ENCODE results near the gene DPF3. TPM values are rescaled to one million over a fixed set of nuclear protein-coding genes. Genes with fewer than 3 reads are reported as not detected.

The DPF3 gene
- total RNA-seq, 1 donor from 2014 or later, result 1.3 TPM

DNA sequence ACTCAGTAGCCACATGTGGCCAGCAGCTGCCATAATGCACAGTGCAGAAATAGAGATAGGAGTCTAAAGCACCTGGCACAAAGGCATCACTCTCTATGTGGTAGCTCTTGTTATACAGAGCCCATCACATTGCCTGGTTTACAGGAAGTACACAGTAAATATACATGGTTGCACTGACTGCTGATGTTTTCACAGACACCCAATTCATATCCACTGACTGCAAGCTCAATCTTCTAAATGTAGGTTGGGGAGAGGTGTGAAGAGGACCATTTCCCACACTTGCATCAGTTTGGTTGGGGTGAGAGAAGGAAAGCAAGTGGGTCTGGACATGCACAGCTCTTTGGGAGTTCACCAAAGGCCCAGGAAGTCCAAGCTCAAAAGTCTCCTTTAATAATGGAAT is 172.8 kb downstream of the DPF3 start:
- TF ChIP-seq CTCF (conservative IDR thresholded peaks at IDR 0.05), result no peak
- no peaks in the 10 kb centered on the region for H3K36me3 Mint-ChIP-seq (ENCODE audit: low read depth)

GRCh38 chr14:72717220-72717619 is 176.7 kb downstream of the DPF3 start:
- Mint-ChIP-seq H3K36me3 (ENCODE audit: low read depth) (no peaks in the 10 kb centered on the region), H3K27me3 (ENCODE audit: low read depth) (no peaks in the 10 kb centered on the region), H3K4me1 (peaks cover 17% of the 10 kb centered on the region), H3K4me3 (no peak overlapping the region), H3K27ac (ENCODE audit: unreplicated experiment) (no peak overlapping the region), H3K9me3 (no peaks in the 10 kb centered on the region)
- no peak for TF ChIP-seq CTCF (conservative IDR thresholded peaks at IDR 0.05)
- no peak for DNase-seq (ENCODE audit: low read depth, low spot score)

More for the DNA sequence above, 172.8 kb downstream of the DPF3 start:
- Mint-ChIP-seq H3K9me3 (no peaks in the 10 kb centered on the region), H3K4me1 (peaks cover 19% of the 10 kb centered on the region), H3K27me3 (ENCODE audit: low read depth) (no peaks in the 10 kb centered on the region), H3K4me3 (no peak overlapping the region), H3K27ac (ENCODE audit: unreplicated experiment) (no peak overlapping the region)
- no peak for DNase-seq (ENCODE audit: low read depth, low spot score)

- no peak for TF ChIP-seq CTCF (conservative IDR thresholded peaks at IDR 0.05)
- no peak for DNase-seq (ENCODE audit: low read depth, low spot score)
- Mint-ChIP-seq H3K4me1 (peaks cover 17% of the 10 kb centered on the region), H3K27me3 (ENCODE audit: low read depth) (no peaks in the 10 kb centered on the region), H3K27ac (ENCODE audit: unreplicated experiment) (peak overlapping the region; percentile 76), H3K9me3 (no peaks in the 10 kb centered on the region), H3K36me3 (ENCODE audit: low read depth) (no peaks in the 10 kb centered on the region), H3K4me3 (no peak overlapping the region)
These were observed 177.4 kb downstream of the DPF3 start for GRCh38 chr14:72716476-72716875.

GRCh38 chr14:72715850-72716228 is 178.1 kb downstream of the DPF3 start:
- no peak overlapping the region for H3K4me3 Mint-ChIP-seq
- H3K36me3 Mint-ChIP-seq (ENCODE audit: low read depth), result no peaks in the 10 kb centered on the region
- no peak overlapping the region for H3K27ac Mint-ChIP-seq (ENCODE audit: unreplicated experiment)
- H3K9me3 Mint-ChIP-seq, result no peaks in the 10 kb centered on the region
- TF ChIP-seq CTCF (conservative IDR thresholded peaks at IDR 0.05), result no peak
- H3K27me3 Mint-ChIP-seq (ENCODE audit: low read depth), result no peaks in the 10 kb centered on the region
- no peak for DNase-seq (ENCODE audit: low read depth, low spot score)
- H3K4me1 Mint-ChIP-seq, result peaks cover 17% of the 10 kb centered on the region

DNA sequence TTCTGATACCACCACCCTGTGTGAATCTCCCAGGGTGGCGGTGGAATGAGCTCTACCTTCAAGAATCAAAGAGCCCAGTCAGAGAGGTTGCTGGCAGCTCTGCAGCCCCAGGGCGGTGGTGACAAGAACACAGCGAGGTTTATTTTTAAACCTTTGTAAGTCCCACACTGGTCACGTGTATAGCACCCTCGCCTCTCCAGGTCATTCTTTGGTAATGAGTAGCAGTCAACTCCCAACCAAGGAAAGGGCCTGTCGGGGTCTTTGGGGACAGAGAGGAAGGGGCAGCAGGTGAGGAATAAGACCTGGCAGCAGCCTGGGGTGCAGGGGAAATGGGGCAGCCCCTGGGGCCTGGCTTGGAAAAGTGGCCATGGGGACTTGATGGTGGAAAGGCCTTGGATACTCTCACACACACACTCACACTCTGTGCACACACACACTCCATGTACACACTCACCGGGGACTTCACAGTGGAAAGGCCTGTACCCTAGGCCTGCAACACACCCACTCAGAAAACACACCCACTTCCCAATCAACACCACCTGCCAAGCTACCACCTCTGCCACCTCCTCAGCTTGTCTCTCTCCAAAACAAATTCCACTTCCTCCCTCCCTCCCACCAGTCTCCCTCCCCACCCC is 178.6 kb downstream of the DPF3 start:
- Mint-ChIP-seq H3K36me3 (ENCODE audit: low read depth) (no peaks in the 10 kb centered on the region), H3K4me1 (peaks cover 17% of the 10 kb centered on the region), H3K27ac (ENCODE audit: unreplicated experiment) (peak overlapping the region; percentile 31), H3K9me3 (no peaks in the 10 kb centered on the region), H3K27me3 (ENCODE audit: low read depth) (no peaks in the 10 kb centered on the region), H3K4me3 (no peak overlapping the region)
- DNase-seq (ENCODE audit: low read depth, low spot score), result no peak
- TF ChIP-seq CTCF (conservative IDR thresholded peaks at IDR 0.05), result no peak
